ENCODE data around the gene SHROOM3. TPM values are rescaled to one million over a fixed set of nuclear protein-coding genes. Genes with fewer than 3 reads are reported as not detected.

The SHROOM3 gene
- total RNA-seq, 1 donor from 2014 or later, result 16.2 TPM

DNA sequence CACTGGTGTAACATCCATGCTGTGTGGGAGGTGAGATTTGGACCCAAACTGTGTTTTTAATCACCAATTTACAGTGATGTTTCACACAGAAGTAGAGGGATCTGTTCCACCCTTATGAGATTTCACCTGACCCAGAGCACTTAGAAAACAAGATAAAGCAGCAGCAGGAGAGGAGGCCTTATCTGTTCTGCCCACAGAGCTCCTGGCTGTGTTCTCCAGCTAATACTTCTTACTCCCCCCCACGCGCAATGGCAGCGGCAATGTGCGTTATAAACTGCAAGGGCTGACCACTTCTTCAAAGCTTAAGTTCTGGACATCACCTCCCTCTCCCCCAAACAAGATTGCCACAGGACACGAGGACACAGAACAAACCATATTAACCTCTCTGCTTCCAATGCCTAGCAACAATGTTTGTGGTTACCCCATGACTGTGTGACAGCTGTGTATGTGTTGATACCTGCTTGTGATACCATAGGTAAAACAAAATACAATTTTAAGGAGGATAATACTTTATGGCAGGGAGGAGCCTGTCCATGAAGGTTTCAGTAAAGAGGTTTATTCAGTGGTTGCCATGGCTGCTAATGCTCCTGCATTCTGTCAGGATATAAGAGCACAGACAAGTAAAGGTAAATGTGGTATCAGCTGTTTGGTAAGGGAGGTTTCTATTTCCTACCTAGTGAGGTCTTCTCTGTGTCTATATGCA lies 252.9 kb downstream of the SHROOM3 start:
- no peak for DNase-seq
- peak overlapping the region; percentile 51 for H3K27ac ChIP-seq (replicated peaks)

DNA sequence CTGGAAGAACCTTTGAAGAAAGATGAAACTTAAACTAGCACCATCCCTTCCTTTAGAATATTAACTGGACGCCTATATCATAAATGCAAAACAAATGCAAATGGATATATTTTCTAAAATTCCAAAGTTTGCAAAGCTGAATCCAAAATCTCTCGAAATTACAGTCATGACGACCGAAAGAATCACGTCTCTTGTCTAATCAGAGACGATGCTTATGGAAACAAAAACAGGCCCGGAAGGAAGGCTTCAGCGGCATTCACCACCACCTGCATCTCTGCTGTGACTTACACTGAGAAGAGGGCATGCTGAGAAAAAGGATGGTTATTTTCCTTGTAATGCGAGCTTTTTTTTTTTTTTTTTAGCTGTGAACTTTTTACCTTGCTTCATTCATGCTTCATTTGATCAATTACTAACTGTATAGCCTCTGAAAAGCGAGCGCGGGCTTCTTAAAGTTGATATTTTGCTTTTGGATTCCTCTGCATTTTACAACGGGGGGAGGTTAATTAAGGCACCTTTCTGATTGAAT lies 253.7 kb downstream of the SHROOM3 start:
- intact Hi-C loops (cut with micrococcal nuclease), result no loop called here
- DNase-seq, result no peak
- H3K27me3 ChIP-seq (ENCODE audit: low read depth), result peaks cover 37% of the 10 kb centered on the region

More for the DNA sequence above, 252.9 kb downstream of the SHROOM3 start:
- TF ChIP-seq, protein P1, sequence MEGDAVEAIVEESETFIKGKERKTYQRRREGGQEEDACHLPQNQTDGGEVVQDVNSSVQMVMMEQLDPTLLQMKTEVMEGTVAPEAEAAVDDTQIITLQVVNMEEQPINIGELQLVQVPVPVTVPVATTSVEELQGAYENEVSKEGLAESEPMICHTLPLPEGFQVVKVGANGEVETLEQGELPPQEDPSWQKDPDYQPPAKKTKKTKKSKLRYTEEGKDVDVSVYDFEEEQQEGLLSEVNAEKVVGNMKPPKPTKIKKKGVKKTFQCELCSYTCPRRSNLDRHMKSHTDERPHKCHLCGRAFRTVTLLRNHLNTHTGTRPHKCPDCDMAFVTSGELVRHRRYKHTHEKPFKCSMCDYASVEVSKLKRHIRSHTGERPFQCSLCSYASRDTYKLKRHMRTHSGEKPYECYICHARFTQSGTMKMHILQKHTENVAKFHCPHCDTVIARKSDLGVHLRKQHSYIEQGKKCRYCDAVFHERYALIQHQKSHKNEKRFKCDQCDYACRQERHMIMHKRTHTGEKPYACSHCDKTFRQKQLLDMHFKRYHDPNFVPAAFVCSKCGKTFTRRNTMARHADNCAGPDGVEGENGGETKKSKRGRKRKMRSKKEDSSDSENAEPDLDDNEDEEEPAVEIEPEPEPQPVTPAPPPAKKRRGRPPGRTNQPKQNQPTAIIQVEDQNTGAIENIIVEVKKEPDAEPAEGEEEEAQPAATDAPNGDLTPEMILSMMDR (IDR thresholded peaks at IDR 0.05; ENCODE audit: borderline replicate concordance), result no peak
- Histone ChIP-seq H3K27me3 (ENCODE audit: low read depth) (peaks cover 37% of the 10 kb centered on the region), H3K36me3 (no peaks in the 10 kb centered on the region), H3K9me3 (replicated peaks) (no peaks in the 10 kb centered on the region), H3K4me3 (no peak overlapping the region), H3K4me1 (peaks cover 47% of the 10 kb centered on the region)
- intact Hi-C loops (cut with micrococcal nuclease), result no loop called here

DNA sequence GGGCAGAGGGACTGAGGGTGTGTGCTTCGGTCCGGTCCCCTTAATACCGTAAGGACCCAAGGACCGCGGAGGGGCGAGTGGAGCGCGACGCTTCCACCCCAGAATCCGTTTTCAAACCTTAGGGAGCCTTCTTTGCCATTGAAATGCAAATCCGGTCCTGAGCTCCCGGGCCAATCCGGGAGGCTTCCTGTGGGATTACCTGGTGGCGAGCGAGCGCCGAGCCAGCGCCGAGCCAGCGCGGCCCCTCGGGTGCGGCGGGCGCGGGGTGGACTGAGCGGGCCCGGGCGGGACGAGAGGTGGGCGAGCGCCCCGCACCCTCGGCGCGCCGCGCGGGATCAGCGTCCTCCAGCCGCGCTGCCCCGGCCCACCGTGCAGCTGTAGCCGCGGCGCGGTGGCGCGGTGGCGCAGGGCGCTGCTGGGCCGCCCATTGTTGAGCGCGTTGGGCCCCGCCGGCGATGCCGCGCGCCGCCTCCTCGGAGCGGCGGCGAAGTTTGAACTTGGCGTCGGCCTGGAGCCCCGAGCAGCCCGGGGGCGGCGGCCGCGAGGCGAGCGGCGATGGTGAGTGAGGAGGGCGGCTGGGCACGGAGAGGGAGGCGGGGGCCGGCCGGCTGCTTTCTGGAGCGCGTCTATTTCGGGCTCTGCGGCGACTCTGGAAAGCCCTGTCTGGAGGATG lies 254.3 kb downstream of the SHROOM3 start:
- Histone ChIP-seq H3K9me3 (replicated peaks) (no peaks in the 10 kb centered on the region), H3K4me3 (peak overlapping the region; percentile 71), H3K27ac (replicated peaks) (peak overlapping the region; percentile 38), H3K27me3 (ENCODE audit: low read depth) (peaks cover 37% of the 10 kb centered on the region), H3K4me1 (peaks cover 48% of the 10 kb centered on the region), H3K36me3 (no peaks in the 10 kb centered on the region)
- DNase-seq, result peak; percentile 40
- intact Hi-C loops (cut with micrococcal nuclease), result no loop called here
- TF ChIP-seq, protein P1 (IDR thresholded peaks at IDR 0.05; ENCODE audit: borderline replicate concordance), result no peak

More for the DNA sequence above, 253.7 kb downstream of the SHROOM3 start:
- Histone ChIP-seq H3K4me1 (peaks cover 46% of the 10 kb centered on the region), H3K4me3 (peak overlapping the region; percentile 71), H3K27ac (replicated peaks) (peak overlapping the region; percentile 38), H3K36me3 (no peaks in the 10 kb centered on the region), H3K9me3 (replicated peaks) (no peaks in the 10 kb centered on the region)
- TF ChIP-seq, protein P1 (IDR thresholded peaks at IDR 0.05; ENCODE audit: borderline replicate concordance), result no peak

DNA sequence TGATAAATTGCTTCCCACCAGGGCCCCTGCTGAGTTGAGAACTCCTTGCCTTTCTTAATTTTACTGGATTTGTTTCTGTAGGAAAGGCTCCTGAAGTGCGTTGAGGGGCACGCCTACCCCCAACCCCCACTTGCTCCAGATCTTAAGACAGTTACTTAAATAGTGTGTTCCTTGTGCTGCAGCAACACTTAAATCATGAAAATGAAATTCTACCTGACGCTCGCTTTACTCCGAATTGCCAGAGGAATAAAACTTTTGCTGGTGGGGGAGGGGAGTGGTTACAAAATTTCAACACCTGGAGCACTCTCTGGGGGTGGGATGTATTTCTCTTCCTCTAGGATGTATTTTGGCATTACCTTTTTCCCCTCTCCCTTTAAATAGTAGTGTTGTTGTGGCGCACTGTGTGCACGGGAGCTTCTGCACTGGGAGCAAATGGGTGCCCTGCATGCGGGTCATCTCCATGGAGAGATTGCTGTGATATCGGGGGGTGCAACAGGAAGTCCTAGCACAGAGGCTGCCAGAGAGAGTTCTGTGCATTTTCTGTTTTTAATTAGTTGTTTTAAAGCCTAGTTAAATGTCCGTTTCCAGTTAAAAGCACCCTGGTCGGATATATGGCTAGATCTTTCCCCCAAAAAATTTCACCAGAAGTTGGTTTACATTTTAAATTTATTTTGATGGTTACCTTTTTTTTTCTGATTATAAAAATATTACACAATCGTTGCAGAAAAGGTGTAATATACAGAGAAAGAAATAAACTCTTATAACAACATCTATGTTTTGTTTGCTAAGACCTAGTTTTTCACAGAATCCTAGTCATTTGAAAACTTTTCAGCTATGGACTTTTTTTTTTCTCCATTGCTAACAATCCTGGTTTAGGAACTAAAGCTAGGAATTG lies 255.2 kb downstream of the SHROOM3 start:
- Histone ChIP-seq H3K27me3 (ENCODE audit: low read depth) (peaks cover 37% of the 10 kb centered on the region), H3K4me1 (peaks cover 57% of the 10 kb centered on the region), H3K9me3 (replicated peaks) (no peaks in the 10 kb centered on the region), H3K27ac (replicated peaks) (peak overlapping the region; percentile 38), H3K36me3 (no peaks in the 10 kb centered on the region), H3K4me3 (peak overlapping the region; percentile 71)
- TF ChIP-seq, protein P1 (IDR thresholded peaks at IDR 0.05; ENCODE audit: borderline replicate concordance), result no peak
- DNase-seq, result no peak
- intact Hi-C loops (cut with micrococcal nuclease), result no loop called here

DNA sequence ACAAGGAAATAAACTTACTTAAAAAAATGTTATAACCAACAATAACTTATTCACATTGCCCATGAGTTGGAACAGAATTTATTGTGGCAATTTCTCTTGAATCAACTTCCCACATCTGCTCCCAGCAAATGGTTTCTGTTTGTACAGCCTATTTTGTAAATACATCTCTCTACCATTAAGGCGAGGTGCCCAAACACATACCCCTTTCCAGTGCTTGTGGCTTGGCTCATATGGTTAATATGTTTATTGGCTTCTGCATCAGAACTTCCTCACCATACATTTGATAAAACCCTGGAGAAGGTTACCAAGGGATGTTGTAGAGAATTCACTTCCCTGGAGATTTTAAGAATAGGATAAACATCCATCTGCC lies 255.9 kb downstream of the SHROOM3 start:
- Histone ChIP-seq H3K27ac (replicated peaks) (no peak overlapping the region), H3K27me3 (ENCODE audit: low read depth) (peaks cover 40% of the 10 kb centered on the region)

More for the DNA sequence above, 255.9 kb downstream of the SHROOM3 start:
- intact Hi-C loops (cut with micrococcal nuclease), result no loop called here
- TF ChIP-seq, protein P1 (IDR thresholded peaks at IDR 0.05; ENCODE audit: borderline replicate concordance), result no peak
- DNase-seq, result no peak
- H3K4me3 ChIP-seq, result no peak overlapping the region
- no peaks in the 10 kb centered on the region for H3K36me3 ChIP-seq
- H3K9me3 ChIP-seq (replicated peaks), result no peaks in the 10 kb centered on the region
- peaks cover 57% of the 10 kb centered on the region for H3K4me1 ChIP-seq
